ENCODE results near the gene THAP8.
"Not testable (repeated sequence)": the region's sequence is repeated elsewhere in the genome, so short reads cannot be mapped to it uniquely, and the experiment has no call there.

Gene THAP8

DNA sequence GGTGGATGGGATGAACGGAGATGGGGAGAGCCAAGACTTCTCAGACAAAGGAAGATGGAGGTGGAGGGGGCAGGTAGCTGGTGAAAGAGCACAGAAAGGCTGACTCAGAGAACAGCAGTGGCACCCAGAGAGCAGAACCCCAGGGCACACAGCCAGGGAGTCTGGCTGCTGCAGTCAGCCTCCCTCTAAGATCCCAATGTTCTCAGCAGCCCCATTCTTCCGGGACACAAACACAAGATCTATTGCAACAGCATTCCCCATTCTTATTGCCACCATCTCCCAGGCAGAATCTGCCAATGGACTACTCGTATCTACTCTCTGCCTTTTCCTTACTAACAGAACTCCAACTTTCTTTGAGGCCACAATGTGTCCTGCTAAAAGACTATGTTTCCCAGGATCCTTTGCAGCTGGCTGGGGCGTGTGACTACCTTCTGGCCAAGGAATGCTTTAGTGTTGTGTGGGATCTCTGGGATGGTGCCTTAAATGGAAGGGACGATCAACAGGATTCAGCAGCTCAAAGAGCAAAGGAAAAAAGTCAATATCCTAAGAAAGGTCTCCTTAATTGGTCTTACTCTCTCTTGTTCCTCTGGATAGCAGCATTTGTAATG lies 7.5 kb downstream of the THAP8 start:
- no peak for DNase-seq (ENCODE audit: extremely low spot score)
- POLR2A ChIA-PET: no interaction called here
- TF ChIP-seq FOXM1 (IDR thresholded peaks at IDR 0.05; ENCODE audit: borderline replicate concordance): no peak
- no peak for TF ChIP-seq PKNOX1 (IDR thresholded peaks at IDR 0.05)
- TF ChIP-seq TARDBP (IDR thresholded peaks at IDR 0.05): no peak
- no peak for TF ChIP-seq ELF4 (IDR thresholded peaks at IDR 0.05)
- no peak for TF ChIP-seq ZNF384 (IDR thresholded peaks at IDR 0.05)
- TF ChIP-seq SP1 (IDR thresholded peaks at IDR 0.05): no peak
- no peak for TF ChIP-seq BHLHE40 (IDR thresholded peaks at IDR 0.05; ENCODE audit: borderline replicate concordance)
- no peak for TF ChIP-seq CTBP1 (IDR thresholded peaks at IDR 0.05; ENCODE audit: borderline replicate concordance)
- no peak for TF ChIP-seq ARNT (IDR thresholded peaks at IDR 0.05)
- TF ChIP-seq HDGF (IDR thresholded peaks at IDR 0.05; ENCODE audit: borderline replicate concordance): no peak
- no peak for TF ChIP-seq L3MBTL2 (conservative IDR thresholded peaks at IDR 0.05)
- TF ChIP-seq LEF1 (IDR thresholded peaks at IDR 0.05; ENCODE audit: borderline replicate concordance): no peak
- no peak for TF ChIP-seq FOXK2 (IDR thresholded peaks at IDR 0.05)
- TF ChIP-seq SUZ12 (IDR thresholded peaks at IDR 0.05): no peak
- no peak for TF ChIP-seq NFRKB (IDR thresholded peaks at IDR 0.05)
- TF ChIP-seq FOXA1 (IDR thresholded peaks at IDR 0.05): no peak
- CTCF ChIA-PET: no interaction called here

- TF ChIP-seq FOXM1 (IDR thresholded peaks at IDR 0.05; ENCODE audit: borderline replicate concordance) (no peak), SUZ12 (IDR thresholded peaks at IDR 0.05) (no peak), FOXA1 (IDR thresholded peaks at IDR 0.05) (no peak), L3MBTL2 (conservative IDR thresholded peaks at IDR 0.05) (no peak), ZNF384 (IDR thresholded peaks at IDR 0.05) (no peak), CTBP1 (IDR thresholded peaks at IDR 0.05; ENCODE audit: borderline replicate concordance) (no peak), HDGF (IDR thresholded peaks at IDR 0.05; ENCODE audit: borderline replicate concordance) (no peak), ELF4 (IDR thresholded peaks at IDR 0.05) (no peak), BHLHE40 (IDR thresholded peaks at IDR 0.05; ENCODE audit: borderline replicate concordance) (no peak), LEF1 (IDR thresholded peaks at IDR 0.05; ENCODE audit: borderline replicate concordance) (no peak), TARDBP (IDR thresholded peaks at IDR 0.05) (no peak), NFRKB (IDR thresholded peaks at IDR 0.05) (no peak)
- ChIA-PET POLR2A (interaction anchor here (1.7 kb wide), 1 partner anchor 10 kb away, joined by 6 read pairs; the partner anchor contains the start of gene THAP8), CTCF (no interaction called here)
- DNase-seq (ENCODE audit: extremely low spot score): no peak
Measured at GRCh38 chr19:36043952-36044351, 10.1 kb downstream of the THAP8 start.

GRCh38 chr19:36041831-36042230 lies 12.3 kb downstream of the THAP8 start:
- TF ChIP-seq ZNF384 (IDR thresholded peaks at IDR 0.05) (no peak), ELF4 (IDR thresholded peaks at IDR 0.05) (no peak), CTBP1 (IDR thresholded peaks at IDR 0.05; ENCODE audit: borderline replicate concordance) (no peak), FOXK2 (IDR thresholded peaks at IDR 0.05) (no peak), PKNOX1 (IDR thresholded peaks at IDR 0.05) (no peak), TARDBP (IDR thresholded peaks at IDR 0.05) (no peak), SP1 (IDR thresholded peaks at IDR 0.05) (no peak), SUZ12 (IDR thresholded peaks at IDR 0.05) (no peak), LEF1 (IDR thresholded peaks at IDR 0.05; ENCODE audit: borderline replicate concordance) (no peak), ARNT (IDR thresholded peaks at IDR 0.05) (no peak), HDGF (IDR thresholded peaks at IDR 0.05; ENCODE audit: borderline replicate concordance) (no peak), FOXA1 (IDR thresholded peaks at IDR 0.05) (no peak), NFRKB (IDR thresholded peaks at IDR 0.05) (no peak), BHLHE40 (IDR thresholded peaks at IDR 0.05; ENCODE audit: borderline replicate concordance) (no peak), FOXM1 (IDR thresholded peaks at IDR 0.05; ENCODE audit: borderline replicate concordance) (no peak), L3MBTL2 (conservative IDR thresholded peaks at IDR 0.05) (no peak)
- DNase-seq (ENCODE audit: extremely low spot score): no peak
- ChIA-PET CTCF (no interaction called here), POLR2A (no interaction called here)

GRCh38 chr19:36041092-36041491 lies 13.0 kb downstream of the THAP8 start:
- DNase-seq (ENCODE audit: extremely low spot score); CTCF ChIA-PET: not testable (repeated sequence)
- POLR2A ChIA-PET: interaction anchor here (0.7 kb wide), 1 partner anchor 12 kb away, joined by 3 read pairs; the partner anchor contains the start of gene THAP8

DNA sequence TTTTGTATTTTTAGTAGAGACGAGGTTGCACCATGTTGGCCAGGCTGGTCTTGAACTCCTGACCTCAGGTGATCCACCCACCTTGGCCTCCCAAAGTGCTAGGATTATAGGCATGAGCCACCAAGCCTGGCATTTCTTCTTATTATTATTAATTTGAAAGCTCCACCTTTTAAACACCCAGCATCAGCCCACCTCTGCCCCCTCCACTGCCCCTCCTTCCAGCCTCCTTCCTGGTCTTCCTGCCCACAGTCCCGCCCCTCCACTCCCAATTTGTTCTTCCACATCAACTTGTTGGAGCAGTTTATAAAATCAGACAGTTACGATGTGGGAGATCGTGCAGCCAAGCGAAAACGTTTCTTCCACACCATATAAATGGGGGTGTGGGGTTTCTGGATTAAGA lies 13.6 kb downstream of the THAP8 start:
- ChIA-PET CTCF (no interaction called here), POLR2A (interaction anchor here (0.7 kb wide), 1 partner anchor 13 kb away, joined by 3 read pairs; the partner anchor contains the start of gene THAP8)

GRCh38 chr19:36032251-36033104 lies 21.6 kb downstream of the THAP8 start, which contains the start of gene CLIP3:
TSS of gene CLIP3 (minus strand) at chr19:36032873. CDS start at chr19:36032357, 516 bp downstream.
- TF ChIP-seq L3MBTL2 (conservative IDR thresholded peaks at IDR 0.05) (no peak), FOXK2 (IDR thresholded peaks at IDR 0.05) (no peak)
- no peak for DNase-seq (ENCODE audit: extremely low spot score)
- ChIA-PET POLR2A (no interaction called here), CTCF (no interaction called here)

More for the DNA sequence above, 13.6 kb downstream of the THAP8 start:
- TF ChIP-seq BHLHE40 (IDR thresholded peaks at IDR 0.05; ENCODE audit: borderline replicate concordance) (no peak), FOXM1 (IDR thresholded peaks at IDR 0.05; ENCODE audit: borderline replicate concordance) (no peak), ARNT (IDR thresholded peaks at IDR 0.05) (no peak), ZNF384 (IDR thresholded peaks at IDR 0.05) (no peak), SUZ12 (IDR thresholded peaks at IDR 0.05) (no peak), FOXA1 (IDR thresholded peaks at IDR 0.05) (no peak), CTBP1 (IDR thresholded peaks at IDR 0.05; ENCODE audit: borderline replicate concordance) (no peak)
- DNase-seq (ENCODE audit: extremely low spot score): no peak
